Neural cell (in vitro differentiated cells): Measurements from ENCODE around the gene PAK2.

Experiments
- EZH2 ChIP-seq: fragments of 200-600, 300-800 bp; shearing (Covaris generic), sonication (generic); IDR thresholded peaks from 2 replicates; pipeline ENCODE4 v1.6.1; 2014; ENCODE audit warnings: antibody characterized with exemption, low read length, borderline replicate concordance, mild to moderate bottlenecking; ENCODE audit not compliant: insufficient read depth, poor library complexity, severe bottlenecking
- MXI1 ChIP-seq: fragments of 450-650 bp; conservative IDR thresholded peaks from 2 replicates; pipeline ENCODE4 v1.6.1; 2014; ENCODE audit warnings: antibody characterized with exemption, mild to moderate bottlenecking; ENCODE audit not compliant: poor library complexity, severe bottlenecking
- POLR2AphosphoS5 ChIP-seq: IDR thresholded peaks from 2 replicates; pipeline ENCODE4 v1.6.1; 2012
- RAD21 ChIP-seq: fragments of 450-650 bp; conservative IDR thresholded peaks from 2 replicates; pipeline ENCODE4 v1.6.1; 2014; ENCODE audit warnings: antibody characterized with exemption, mild to moderate bottlenecking, moderate library complexity
- TAF1 ChIP-seq: IDR thresholded peaks from 2 replicates; pipeline ENCODE4 v1.6.1; 2012; ENCODE audit warnings: low read depth
- TF ChIP-seq, protein P1 (sequence below): fragments of 450-650 bp; IDR thresholded peaks from 2 replicates; pipeline ENCODE4 v1.5.1; 2014; ENCODE audit warnings: antibody characterized with exemption, mild to moderate bottlenecking, moderate library complexity; ENCODE audit not compliant: poor library complexity, severe bottlenecking
- TF ChIP-seq, protein P2 (sequence below): IDR thresholded peaks from 2 replicates; pipeline ENCODE4 v1.6.1; 2012; ENCODE audit warnings: borderline replicate concordance

DNA sequence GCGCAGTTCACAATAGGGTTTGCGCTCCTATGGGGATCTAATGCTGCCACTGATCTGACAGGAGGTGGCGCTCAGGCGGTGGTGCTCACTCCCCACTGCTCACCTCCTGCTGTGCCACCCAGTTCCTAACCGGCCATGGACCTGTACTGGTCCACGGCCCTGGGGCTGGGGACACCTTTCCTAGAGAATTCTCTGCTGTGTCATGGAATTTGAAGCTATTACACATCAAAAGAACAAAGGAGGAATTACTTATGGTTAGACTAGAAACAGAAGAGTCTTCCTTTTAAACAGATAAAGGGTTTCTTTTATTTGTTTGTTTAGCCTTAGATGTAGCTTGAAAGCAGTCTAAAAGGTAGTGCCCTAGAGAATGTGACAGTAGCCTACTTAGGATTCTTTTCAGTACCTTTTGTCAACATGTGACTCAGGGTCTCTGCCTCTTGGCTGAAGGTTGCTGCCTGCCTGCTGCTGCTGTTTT, 50.3 kb downstream of the PAK2 start:
- TF ChIP-seq EZH2 (no peak), POLR2AphosphoS5 (no peak), RAD21 (no peak), MXI1 (no peak), TAF1 (no peak)
- TF ChIP-seq, protein P1, sequence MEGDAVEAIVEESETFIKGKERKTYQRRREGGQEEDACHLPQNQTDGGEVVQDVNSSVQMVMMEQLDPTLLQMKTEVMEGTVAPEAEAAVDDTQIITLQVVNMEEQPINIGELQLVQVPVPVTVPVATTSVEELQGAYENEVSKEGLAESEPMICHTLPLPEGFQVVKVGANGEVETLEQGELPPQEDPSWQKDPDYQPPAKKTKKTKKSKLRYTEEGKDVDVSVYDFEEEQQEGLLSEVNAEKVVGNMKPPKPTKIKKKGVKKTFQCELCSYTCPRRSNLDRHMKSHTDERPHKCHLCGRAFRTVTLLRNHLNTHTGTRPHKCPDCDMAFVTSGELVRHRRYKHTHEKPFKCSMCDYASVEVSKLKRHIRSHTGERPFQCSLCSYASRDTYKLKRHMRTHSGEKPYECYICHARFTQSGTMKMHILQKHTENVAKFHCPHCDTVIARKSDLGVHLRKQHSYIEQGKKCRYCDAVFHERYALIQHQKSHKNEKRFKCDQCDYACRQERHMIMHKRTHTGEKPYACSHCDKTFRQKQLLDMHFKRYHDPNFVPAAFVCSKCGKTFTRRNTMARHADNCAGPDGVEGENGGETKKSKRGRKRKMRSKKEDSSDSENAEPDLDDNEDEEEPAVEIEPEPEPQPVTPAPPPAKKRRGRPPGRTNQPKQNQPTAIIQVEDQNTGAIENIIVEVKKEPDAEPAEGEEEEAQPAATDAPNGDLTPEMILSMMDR, result no peak
- TF ChIP-seq, protein P2, sequence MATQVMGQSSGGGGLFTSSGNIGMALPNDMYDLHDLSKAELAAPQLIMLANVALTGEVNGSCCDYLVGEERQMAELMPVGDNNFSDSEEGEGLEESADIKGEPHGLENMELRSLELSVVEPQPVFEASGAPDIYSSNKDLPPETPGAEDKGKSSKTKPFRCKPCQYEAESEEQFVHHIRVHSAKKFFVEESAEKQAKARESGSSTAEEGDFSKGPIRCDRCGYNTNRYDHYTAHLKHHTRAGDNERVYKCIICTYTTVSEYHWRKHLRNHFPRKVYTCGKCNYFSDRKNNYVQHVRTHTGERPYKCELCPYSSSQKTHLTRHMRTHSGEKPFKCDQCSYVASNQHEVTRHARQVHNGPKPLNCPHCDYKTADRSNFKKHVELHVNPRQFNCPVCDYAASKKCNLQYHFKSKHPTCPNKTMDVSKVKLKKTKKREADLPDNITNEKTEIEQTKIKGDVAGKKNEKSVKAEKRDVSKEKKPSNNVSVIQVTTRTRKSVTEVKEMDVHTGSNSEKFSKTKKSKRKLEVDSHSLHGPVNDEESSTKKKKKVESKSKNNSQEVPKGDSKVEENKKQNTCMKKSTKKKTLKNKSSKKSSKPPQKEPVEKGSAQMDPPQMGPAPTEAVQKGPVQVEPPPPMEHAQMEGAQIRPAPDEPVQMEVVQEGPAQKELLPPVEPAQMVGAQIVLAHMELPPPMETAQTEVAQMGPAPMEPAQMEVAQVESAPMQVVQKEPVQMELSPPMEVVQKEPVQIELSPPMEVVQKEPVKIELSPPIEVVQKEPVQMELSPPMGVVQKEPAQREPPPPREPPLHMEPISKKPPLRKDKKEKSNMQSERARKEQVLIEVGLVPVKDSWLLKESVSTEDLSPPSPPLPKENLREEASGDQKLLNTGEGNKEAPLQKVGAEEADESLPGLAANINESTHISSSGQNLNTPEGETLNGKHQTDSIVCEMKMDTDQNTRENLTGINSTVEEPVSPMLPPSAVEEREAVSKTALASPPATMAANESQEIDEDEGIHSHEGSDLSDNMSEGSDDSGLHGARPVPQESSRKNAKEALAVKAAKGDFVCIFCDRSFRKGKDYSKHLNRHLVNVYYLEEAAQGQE, result no peak
